Effector memory CD8-positive, alpha-beta T cell (primary cell): ENCODE results near the gene DDA1.

ENCODE experiments used
- ATAC-seq: fragments of 150-1000 bp; cut with Tn5 transposase; replicated peaks from 2 replicates; pipeline ENCODE4 v1.10.0; 2021; ENCODE audit warnings: mild to moderate bottlenecking, moderate library complexity
- DNase-seq, 3 experiments: peaks; one replicate each; pipeline ENCODE4 v3.0.0; 2021
- H3K27ac Mint-ChIP-seq, 2 donors: one replicate each; pipeline ENCODE4 v1.8.0; 2022; ENCODE audit warnings: mild to moderate bottlenecking in 2 of 2, mixed read lengths in 2 of 2, moderate library complexity in 2 of 2
- H3K27me3 Mint-ChIP-seq, 2 donors: one replicate each; pipeline ENCODE4 v1.8.0; 2022; ENCODE audit warnings: mixed read lengths in 2 of 2
- H3K36me3 Mint-ChIP-seq: one replicate; pipeline ENCODE4 v1.8.0; 2022; ENCODE audit warnings: mild to moderate bottlenecking, moderate library complexity, mixed read lengths; ENCODE audit not compliant: insufficient read depth
- H3K4me1 Mint-ChIP-seq, 2 donors: one replicate each; pipeline ENCODE4 v1.8.0; 2022; ENCODE audit warnings: low read depth in 2 of 2, mixed read lengths in 2 of 2
- H3K4me3 Mint-ChIP-seq, 2 donors: one replicate each; pipeline ENCODE4 v1.8.0; 2022; ENCODE audit warnings: mild to moderate bottlenecking in 2 of 2, mixed read lengths in 2 of 2, moderate library complexity in 2 of 2
- H3K9me3 Mint-ChIP-seq, 2 donors: one replicate each; pipeline ENCODE4 v1.8.0; 2022; ENCODE audit warnings: mixed read lengths in 2 of 2

Gene DDA1

DNA sequence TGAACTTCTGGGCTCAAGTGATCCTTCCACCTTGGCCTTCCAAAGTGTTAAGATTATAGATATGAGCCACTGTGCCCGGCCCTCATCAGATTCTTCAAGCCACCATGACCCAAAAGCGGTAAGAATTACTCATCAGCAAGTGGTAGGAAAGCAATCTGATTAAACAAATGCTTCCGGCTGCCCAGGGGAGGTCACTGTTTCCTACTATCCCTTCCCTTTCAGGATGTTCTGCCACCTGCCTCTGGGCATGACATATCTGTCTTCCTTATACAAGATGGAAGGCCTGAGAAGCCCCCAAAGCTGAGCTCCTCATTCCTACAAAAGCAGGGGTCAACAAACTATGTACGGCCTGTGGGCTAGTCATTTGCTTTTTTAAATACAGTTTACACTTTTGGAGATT is 13.1 kb upstream of the DDA1 start:
- DNase-seq = no peak
- peaks cover 5 to 6% of the 10 kb centered on the region in 2 donors for H3K4me1 Mint-ChIP-seq
- ATAC-seq = no peak
- H3K27ac Mint-ChIP-seq = no peak overlapping the region
- no peaks in the 10 kb centered on the region for H3K27me3 Mint-ChIP-seq
- H3K36me3 Mint-ChIP-seq = peaks cover 6% of the 10 kb centered on the region
- H3K9me3 Mint-ChIP-seq = no peaks in the 10 kb centered on the region
- H3K4me3 Mint-ChIP-seq = no peak overlapping the region

DNA sequence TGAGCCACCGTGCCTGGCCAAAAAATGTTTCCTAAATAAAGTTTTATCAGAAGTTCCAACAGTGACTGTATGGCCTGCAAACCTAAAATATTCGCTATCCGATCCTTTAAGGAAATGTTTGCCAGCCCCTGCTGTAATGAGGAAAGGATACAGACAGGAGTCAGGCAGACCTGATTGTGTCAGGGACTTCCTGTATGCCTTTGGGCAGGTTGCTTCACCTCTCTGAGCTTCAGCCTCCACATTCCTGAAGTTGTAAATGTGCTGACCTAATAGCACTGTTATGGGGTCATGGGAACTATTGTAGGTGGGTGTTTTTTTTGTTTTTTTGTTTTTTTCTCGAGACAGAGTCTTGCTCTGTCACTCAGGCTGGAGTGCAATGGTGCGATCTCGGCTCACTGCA is 12.4 kb upstream of the DDA1 start:
- peak overlapping the region in 1 of 2 donors; percentile 62 for H3K27ac Mint-ChIP-seq
- no peaks in the 10 kb centered on the region for H3K27me3 Mint-ChIP-seq
- peaks cover 6% of the 10 kb centered on the region for H3K36me3 Mint-ChIP-seq
- DNase-seq (no peak), ATAC-seq (no peak)
- no peak overlapping the region for H3K4me3 Mint-ChIP-seq
- H3K4me1 Mint-ChIP-seq = peaks cover 4 to 5% of the 10 kb centered on the region in 2 donors
- H3K9me3 Mint-ChIP-seq = no peaks in the 10 kb centered on the region

DNA sequence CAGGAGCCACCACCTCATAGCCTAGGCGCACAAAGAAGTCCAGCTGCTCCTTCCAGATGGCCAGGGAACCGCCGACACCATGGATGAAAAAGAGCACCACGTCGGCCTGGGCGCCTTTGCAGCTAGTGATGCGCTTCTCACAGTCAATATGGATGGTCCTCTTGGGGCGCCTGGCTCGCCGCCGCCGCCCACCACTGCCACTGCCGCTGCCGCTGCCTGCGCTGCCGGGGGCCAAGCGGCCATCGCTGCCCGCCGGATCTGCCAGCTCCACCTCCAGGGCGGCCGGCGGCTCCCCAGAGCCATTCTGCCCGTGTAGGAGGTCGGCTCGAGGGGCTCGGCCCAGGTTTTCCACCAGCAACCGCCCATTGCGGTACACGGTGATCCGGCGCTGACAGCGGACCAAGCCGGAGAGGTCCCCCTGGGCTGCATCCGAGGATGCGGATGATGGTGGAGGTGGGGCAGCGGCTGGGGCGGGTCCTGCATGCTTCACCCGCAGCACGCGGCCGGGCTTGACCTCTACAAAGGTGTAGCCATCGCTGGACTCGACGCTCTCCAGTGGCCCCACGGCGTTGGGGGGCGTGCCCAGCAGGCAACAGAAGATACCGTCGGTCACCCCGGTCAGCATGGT is 8.3 kb upstream of the DDA1 start:
- H3K9me3 Mint-ChIP-seq = no peaks in the 10 kb centered on the region

DNA sequence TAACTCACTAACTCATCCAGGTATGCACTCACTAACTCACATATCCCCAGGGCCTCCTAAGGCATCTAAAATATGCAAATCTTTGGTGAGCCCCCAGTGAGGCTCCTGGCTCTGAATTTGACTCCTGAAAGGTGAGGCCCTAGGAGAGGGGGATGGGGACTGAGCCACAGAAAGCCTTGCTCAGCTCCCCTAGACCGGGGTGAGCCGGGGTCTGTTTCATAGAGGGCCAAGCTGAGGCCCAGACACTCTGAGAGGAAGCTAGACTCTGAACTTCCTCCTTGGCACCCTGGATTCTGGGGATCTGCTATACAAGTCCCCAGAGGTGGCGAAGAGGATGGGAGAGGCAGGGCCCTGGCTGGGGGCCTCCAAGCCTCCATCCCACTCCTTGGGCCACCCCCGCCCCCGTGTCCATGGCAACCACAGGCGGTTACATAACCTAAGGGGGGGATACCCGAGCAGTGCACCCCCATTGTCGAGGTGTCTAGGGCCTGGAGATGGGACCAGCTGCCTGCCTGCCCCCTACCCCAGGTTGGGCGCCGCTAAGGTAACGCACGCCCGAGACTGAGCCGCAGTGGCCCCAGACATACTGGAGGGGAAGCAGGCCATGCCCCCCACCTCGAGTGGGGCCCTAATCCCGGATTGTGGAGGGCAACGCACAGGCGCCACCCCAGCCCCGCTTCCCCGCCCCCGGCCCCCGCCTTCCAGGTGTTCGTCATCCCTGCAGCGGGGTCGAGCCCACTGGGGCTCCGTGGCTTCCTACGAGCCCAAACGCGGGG is 6.8 kb upstream of the DDA1 start:
- Mint-ChIP-seq H3K9me3 (no peaks in the 10 kb centered on the region), H3K27ac (peak overlapping the region in 1 of 2 donors; percentile 78), H3K36me3 (peaks cover 17% of the 10 kb centered on the region), H3K27me3 (no peaks in the 10 kb centered on the region), H3K4me3 (peak overlapping the region; percentile 74 to 86), H3K4me1 (peaks cover 20% of the 10 kb centered on the region in 2 donors)
- no peak for ATAC-seq
- DNase-seq = no peak

More for the DNA sequence above, 8.3 kb upstream of the DDA1 start:
- Mint-ChIP-seq H3K4me3 (peak overlapping the region; percentile 3 to 45), H3K27ac (no peak overlapping the region), H3K4me1 (peaks cover 14 to 19% of the 10 kb centered on the region in 2 donors), H3K36me3 (peaks cover 15% of the 10 kb centered on the region), H3K27me3 (no peaks in the 10 kb centered on the region)
- no peak for ATAC-seq
- no peak for DNase-seq

DNA sequence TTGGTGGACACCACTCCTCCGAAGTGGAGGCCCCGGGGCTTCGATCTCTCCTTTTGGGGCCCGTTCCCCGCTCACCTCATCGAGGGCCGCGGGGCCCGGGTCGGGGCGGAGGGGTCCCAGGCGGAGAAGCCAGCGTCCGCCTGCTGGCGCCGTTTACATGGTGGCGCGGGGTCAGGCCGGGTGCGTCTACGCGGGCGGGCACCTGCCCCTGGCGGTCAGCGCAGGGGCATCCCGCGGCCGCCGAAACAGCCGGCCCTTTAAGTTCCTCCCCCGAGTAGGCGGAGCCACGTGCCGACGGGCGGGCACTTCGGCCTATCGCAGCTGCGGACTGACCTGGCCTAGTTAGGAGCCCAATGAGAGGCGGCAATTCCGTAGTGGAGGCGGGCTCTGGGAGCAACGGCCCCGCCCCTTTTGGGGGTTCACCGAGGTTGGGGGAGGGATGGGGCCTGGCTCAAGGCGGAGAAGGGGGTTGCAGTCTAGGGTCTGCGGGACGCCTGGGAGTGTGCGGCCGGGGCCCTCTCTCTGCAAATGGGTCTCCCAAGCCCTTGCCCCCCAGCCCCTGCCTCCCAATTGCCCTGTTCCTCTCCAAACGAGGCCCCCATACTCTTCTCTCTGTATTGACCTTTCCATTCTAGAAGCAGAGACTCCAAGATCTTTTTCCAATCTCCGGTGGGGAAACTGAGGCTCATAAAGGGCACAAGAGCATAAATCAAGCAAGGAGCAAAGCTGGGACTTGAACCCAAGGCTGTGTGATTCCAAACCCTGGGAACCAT is 6.0 kb upstream of the DDA1 start, which contains the start of gene ABHD8:
Gene ABHD8 (minus strand): TSS at position 259 of the 773 bp plus-strand sequence. CDS start 1,809 bp downstream, outside the sequence.
- H3K4me3 Mint-ChIP-seq = peak within 1 kb of the TSS; percentile 74 to 86
- peaks cover 17% of the 10 kb centered on the region for H3K36me3 Mint-ChIP-seq
- peaks cover 24 to 25% of the 10 kb centered on the region in 2 donors for H3K4me1 Mint-ChIP-seq

DNA sequence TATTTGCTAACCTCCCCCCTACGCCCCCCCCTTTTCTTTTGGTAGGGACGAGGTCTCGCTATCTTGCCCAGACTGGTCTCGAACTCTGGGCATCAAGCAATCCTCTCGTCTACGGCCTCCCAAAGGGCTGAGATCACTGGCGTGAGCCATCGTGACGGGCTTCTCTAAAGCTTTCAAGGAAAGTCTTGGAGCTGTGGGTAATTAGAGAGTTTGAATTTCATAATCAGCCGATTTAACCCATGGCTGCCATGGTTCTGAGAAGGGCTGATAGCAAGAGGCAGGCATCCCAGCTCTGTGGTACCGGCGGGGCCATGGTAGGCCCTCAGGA is 5.5 kb upstream of the DDA1 start:
- no peak for DNase-seq
- Mint-ChIP-seq H3K36me3 (peaks cover 19% of the 10 kb centered on the region), H3K4me1 (peaks cover 24 to 25% of the 10 kb centered on the region in 2 donors), H3K27ac (peak overlapping the region in 1 of 2 donors; percentile 78), H3K4me3 (peak overlapping the region; percentile 74 to 86), H3K9me3 (no peaks in the 10 kb centered on the region), H3K27me3 (no peaks in the 10 kb centered on the region)
- ATAC-seq = no peak

More for the DNA sequence above, 6.0 kb upstream of the DDA1 start, which contains the start of gene ABHD8:
- Mint-ChIP-seq H3K9me3 (no peaks in the 10 kb centered on the region), H3K27ac (peak within 1 kb of the TSS in 1 of 2 donors; percentile 78), H3K27me3 (no peaks in the 10 kb centered on the region)
- DNase-seq (peak; percentile 91 to 94 (median 92)), ATAC-seq (peak; percentile 68)

DNA sequence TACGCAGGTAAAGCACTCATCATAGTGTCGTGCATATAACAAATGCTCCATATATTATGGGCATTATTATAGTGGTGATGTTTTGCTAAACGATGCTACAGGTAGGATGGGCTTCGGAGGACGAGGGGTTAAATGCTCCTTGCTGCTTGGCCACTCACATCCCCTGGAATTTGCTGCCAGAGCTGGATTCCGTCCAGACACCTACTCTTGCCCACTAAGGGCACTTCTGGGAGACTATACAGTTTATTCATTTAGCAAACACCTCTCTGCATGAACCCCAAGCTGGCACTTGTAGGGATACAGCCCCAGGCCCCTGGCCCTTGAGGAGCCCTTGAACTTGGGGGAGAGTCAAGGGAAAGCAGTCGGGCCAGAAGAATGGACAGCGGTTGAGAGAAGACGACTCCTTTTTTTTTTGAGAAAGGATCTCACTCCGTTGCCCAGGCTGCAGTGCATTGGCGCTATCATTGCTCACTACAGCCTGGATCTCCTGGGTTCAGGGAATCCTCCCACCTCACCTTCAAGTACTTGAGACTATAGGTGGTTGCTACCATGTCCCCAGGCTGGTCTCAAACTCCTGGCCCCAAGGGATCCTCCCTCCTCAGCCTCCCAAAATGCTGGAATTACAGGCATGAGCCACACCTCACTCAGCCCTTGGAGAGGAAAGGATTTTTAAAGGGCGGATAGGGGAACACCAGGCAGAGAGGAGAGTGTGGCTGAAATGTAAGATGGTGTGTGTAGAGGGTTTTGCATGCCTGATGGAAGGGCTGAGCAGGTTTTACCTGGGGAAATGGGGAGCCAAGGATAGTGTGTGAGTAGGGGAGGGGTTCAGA is 4.8 kb upstream of the DDA1 start:
- no peaks in the 10 kb centered on the region for H3K27me3 Mint-ChIP-seq
- H3K27ac Mint-ChIP-seq = peak overlapping the region in 1 of 2 donors; percentile 70
- peaks cover 29 to 32% of the 10 kb centered on the region in 2 donors for H3K4me1 Mint-ChIP-seq
- peak overlapping the region; percentile 84 to 86 for H3K4me3 Mint-ChIP-seq
- ATAC-seq = no peak
- H3K36me3 Mint-ChIP-seq = peaks cover 25% of the 10 kb centered on the region
- DNase-seq = no peak
- no peaks in the 10 kb centered on the region for H3K9me3 Mint-ChIP-seq

DNA sequence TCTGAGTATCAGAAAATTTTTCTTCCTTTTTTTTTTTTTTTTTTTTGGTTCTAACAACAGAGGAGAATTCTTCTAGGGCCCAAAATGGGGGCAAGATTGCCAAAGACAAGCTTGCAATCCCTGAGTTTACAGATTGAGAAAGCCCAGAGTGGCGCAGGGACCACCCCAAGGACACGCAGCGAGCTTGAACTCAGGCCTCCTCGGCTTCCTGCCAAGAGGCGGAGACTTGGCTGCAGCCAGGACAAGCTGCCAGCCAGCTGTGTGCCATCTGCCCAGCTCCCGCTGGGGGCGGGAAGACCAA is 4.2 kb upstream of the DDA1 start:
- Mint-ChIP-seq H3K27me3 (no peaks in the 10 kb centered on the region), H3K36me3 (peaks cover 23% of the 10 kb centered on the region), H3K4me3 (peak overlapping the region; percentile 84 to 86), H3K27ac (peak overlapping the region in 1 of 2 donors; percentile 70), H3K4me1 (peaks cover 32 to 36% of the 10 kb centered on the region in 2 donors), H3K9me3 (no peaks in the 10 kb centered on the region)
- DNase-seq = no peak
- ATAC-seq = no peak

DNA sequence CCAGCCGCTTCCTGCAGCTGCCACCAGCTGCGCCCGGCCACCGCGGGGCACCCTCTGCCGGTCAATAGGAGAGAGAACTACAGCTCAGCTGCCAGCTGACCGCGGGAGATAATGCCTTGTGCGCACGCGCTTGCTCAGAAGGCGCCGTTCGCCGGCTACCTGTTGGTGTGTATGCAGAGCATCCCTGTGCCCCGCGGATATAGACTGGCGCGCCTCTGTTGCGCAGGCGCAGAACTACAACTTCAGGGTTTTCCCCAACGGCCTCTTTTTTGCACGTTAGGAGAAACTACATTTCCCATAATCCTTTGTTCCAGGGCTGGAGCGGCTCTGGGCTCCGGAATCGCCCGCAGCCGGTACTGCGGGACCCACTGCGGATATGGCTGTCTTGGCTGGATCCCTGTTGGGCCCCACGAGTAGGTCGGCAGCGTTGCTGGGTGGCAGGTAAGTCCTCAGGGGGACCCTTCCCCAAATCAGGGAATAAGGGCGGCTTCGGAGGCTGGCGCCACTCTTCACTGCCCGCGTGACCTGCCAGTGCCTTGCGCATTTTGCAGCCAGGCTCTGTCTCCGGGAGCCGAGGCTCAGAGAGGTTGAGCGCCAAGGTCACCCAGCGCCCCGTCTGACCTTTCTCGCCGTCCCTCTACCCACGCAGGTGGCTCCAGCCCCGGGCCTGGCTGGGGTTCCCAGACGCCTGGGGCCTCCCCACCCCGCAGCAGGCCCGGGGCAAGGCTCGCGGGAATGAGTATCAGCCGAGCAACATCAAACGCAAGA is 3.7 kb upstream of the DDA1 start, which contains the start of gene MRPL34:
Gene MRPL34 (plus strand): TSS at position 356 of the 768 bp plus-strand sequence. CDS start 21 bp downstream, at position 377.
- H3K27ac Mint-ChIP-seq = peak within 1 kb of the TSS in 1 of 2 donors; percentile 70
- DNase-seq (peak; percentile 88 to 92 (median 91)), ATAC-seq (peak; percentile 61)
- H3K9me3 Mint-ChIP-seq = no peaks in the 10 kb centered on the region
- peaks cover 23% of the 10 kb centered on the region for H3K36me3 Mint-ChIP-seq
- H3K27me3 Mint-ChIP-seq = no peaks in the 10 kb centered on the region
- peak within 1 kb of the TSS; percentile 84 to 86 for H3K4me3 Mint-ChIP-seq
- peaks cover 36 to 41% of the 10 kb centered on the region in 2 donors for H3K4me1 Mint-ChIP-seq

DNA sequence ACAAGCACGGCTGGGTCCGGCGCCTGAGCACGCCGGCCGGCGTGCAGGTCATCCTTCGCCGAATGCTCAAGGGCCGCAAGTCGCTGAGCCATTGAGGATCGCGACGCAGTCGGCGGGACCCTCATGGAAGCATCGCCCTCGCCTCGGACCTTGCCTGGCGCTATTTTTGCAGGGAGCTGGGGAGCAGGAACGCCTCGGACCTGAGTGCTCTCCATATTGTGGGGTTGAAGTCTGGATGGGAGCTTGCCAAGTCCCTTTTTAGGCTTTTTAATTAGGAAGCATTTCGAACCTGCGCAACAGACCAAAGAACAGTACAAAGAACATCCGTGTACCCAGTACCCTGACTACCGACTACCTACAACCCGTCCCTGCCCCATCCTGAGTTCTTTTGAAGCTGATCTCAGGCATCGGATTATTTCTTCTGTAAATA is 3.1 kb upstream of the DDA1 start:
- ATAC-seq = no peak
- Mint-ChIP-seq H3K27me3 (no peaks in the 10 kb centered on the region), H3K4me1 (peaks cover 40 to 44% of the 10 kb centered on the region in 2 donors), H3K9me3 (no peaks in the 10 kb centered on the region), H3K4me3 (peak overlapping the region; percentile 84 to 86), H3K27ac (peak overlapping the region in 1 of 2 donors; percentile 70), H3K36me3 (peaks cover 25% of the 10 kb centered on the region)
- DNase-seq = no peak

DNA sequence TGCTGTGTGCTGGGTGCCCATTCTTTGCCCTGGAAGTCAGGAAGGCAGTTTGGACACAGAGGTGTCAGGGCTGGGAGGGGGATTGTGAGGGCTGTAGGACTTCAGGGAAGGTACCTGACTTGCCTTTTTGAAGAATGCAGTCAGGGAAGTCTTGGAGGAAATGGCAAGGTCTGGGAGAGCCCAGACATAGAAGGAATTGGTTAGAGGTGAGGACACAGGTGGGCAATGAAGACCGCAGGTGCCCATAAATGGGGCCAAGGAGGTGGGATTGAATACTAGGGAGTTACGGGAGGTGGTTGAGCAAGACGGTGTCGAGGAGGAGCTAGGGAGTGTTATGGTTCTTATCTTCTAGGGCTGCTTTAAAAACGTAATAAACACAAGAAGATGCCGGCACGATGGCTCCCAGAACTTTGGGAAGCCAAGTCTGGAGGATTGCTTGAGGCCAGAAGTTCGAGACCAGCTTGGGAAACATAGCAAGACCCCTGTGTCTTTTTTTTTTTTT is 1.4 kb upstream of the DDA1 start:
- no peak for DNase-seq
- peaks cover 27% of the 10 kb centered on the region for H3K36me3 Mint-ChIP-seq
- no peaks in the 10 kb centered on the region for H3K27me3 Mint-ChIP-seq
- H3K27ac Mint-ChIP-seq = peak overlapping the region in 1 of 2 donors; percentile 56
- peaks cover 43 to 46% of the 10 kb centered on the region in 2 donors for H3K4me1 Mint-ChIP-seq
- ATAC-seq = no peak
- H3K9me3 Mint-ChIP-seq = no peaks in the 10 kb centered on the region
- peak overlapping the region; percentile 65 to 86 for H3K4me3 Mint-ChIP-seq

DNA sequence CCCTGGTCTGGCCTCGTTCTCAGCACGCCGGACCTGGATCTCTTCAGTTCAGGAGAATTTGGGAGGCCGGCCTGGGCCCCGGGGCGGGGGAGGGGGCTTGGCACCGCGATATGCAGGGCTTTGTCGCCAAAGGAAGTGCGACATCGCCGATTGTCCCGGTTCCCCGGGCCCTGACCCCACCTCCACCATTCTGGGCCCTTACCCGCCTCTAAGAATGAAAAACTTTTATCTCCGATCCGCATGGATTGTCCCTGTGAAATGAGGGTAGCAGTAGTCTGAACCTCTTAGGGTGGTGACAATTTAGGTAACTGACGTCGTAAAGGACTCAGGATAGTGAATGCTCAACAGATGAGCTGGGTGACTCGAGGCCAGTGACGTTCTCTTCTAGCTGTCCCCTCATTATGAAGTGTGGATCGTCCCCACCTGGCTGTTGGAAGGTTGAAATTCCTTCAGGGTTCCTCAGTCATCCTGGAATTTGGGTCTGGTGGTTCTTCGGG is 650 bp downstream of the DDA1 start:
- Mint-ChIP-seq H3K4me1 (peaks cover 33 to 34% of the 10 kb centered on the region in 2 donors), H3K4me3 (peak overlapping the region; percentile 91 to 95), H3K27ac (peak overlapping the region; percentile 93 to 95), H3K36me3 (peaks cover 40% of the 10 kb centered on the region), H3K27me3 (no peaks in the 10 kb centered on the region), H3K9me3 (no peaks in the 10 kb centered on the region)
- ATAC-seq (no peak), DNase-seq (no peak)
